Memory B cell (primary cell): ENCODE data around the gene LCN10.
"Not testable (repeated sequence)": the region's sequence is repeated elsewhere in the genome, so short reads cannot be mapped to it uniquely, and the experiment has no call there.

Source experiments
- ATAC-seq: fragments of 150-1000 bp; cut with Tn5 transposase; 2 replicates; pipeline ENCODE4 v1.10.0; 2021; ENCODE audit warnings: low read depth, mild to moderate bottlenecking, moderate library complexity
- DNase-seq, 2 donors: peaks; one replicate each; pipeline ENCODE4 v3.0.0; 2022; ENCODE audit warnings: low spot score in 2 of 2
- H3K27ac Mint-ChIP-seq: one replicate; pipeline ENCODE4 v1.8.0; 2022; ENCODE audit warnings: mild to moderate bottlenecking, moderate library complexity, mixed read lengths
- H3K27me3 Mint-ChIP-seq: one replicate; pipeline ENCODE4 v1.8.0; 2022; ENCODE audit warnings: mixed read lengths
- H3K36me3 Mint-ChIP-seq: one replicate; pipeline ENCODE4 v1.8.0; 2022; ENCODE audit warnings: mild to moderate bottlenecking, mixed read lengths
- H3K4me1 Mint-ChIP-seq: one replicate; pipeline ENCODE4 v1.8.0; 2022; ENCODE audit warnings: mixed read lengths
- H3K4me3 Mint-ChIP-seq: one replicate; pipeline ENCODE4 v1.8.0; 2022; ENCODE audit warnings: mild to moderate bottlenecking, moderate library complexity, mixed read lengths
- H3K9me3 Mint-ChIP-seq: one replicate; pipeline ENCODE4 v1.8.0; 2022; ENCODE audit warnings: mixed read lengths

LCN10 gene

DNA sequence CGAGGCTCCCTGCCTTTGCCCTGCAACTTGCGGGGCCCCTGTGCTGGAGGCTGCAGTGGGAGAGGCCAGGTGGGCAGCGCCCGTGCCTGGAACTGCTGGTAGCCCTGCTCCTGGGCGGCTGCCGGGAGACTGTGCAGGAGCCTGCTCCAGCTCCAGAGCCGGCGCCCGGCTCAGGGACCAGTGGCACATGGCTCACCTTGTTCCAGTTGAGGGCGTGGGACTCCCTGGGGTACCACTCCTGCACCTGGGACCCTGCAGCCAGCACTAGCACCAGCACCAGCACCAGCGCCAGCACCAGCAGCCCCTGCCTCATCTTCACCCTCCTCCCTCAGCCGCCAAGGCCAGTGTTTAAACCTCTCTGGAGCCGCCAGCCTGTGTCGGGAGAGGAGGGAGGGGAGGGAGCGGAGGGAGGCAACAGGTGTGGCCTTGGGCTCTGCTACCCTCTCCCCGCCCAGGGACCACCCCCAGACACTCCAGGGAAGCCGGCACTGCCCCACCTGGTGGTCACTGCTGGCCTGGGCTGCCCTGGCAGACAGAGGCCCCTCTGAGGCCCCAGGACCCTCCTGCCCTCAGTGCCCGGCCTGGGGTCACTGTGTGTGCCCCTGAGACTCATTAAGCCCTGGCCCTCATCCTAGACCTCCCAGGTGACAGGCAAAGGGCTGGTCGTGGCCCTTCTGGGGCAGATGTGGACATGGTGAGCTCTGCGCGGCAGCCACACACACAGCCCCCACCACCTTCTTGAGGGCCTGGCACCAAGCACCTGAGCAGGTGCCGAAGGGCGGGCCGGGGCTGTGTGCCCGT is at the start of gene LCN10:
LCN10 (minus strand) TSS at position 350 of the 801 bp plus-strand sequence; CDS start at position 313, 37 bp downstream.
- Mint-ChIP-seq H3K36me3 (peaks cover 14% of the 10 kb centered on the region), H3K9me3 (no peaks in the 10 kb centered on the region), H3K4me3 (peak within 1 kb of the TSS; percentile 92), H3K4me1 (peaks cover 19% of the 10 kb centered on the region), H3K27me3 (no peaks in the 10 kb centered on the region), H3K27ac (peak within 1 kb of the TSS; percentile 79)
- no peak for DNase-seq
- peak; percentile 9 for ATAC-seq

DNA sequence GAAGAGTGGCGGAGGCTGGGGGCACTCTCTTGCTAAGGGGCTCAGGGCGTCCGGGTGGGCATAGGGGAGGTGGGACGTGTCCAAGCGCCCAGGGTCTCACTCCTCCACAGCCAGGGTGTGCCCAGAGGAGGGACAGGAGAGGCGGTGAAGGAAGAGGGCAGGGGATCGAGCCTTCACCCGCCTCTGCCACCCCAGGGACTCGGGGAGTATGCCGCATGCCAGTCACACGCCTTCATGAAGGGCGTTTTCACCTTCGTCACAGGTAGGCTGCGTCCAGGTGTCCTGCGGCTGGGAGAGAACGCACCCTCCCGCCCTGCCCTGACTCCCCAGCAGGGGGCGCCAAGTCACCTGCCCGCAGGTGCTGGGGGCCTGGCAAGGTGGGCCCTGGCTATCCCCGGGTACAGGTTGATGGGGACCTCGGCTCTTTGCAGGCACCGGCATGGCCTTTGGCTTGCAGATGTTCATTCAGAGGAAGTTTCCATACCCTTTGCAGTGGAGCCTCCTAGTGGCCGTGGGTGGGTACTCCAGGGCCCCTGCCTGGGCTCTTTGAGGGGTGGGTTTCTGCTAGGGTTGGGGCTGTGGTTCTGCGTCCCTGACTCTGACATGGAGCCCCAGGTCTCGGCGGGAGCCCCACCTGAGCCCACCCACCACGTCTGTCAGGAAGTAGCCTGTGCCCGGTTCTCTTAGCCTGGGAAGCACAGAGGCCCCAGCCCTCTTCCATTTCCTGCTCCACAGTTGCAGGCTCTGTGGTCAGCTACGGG is 49.0 kb upstream of the LCN10 start:
- H3K4me3 Mint-ChIP-seq = peak overlapping the region; percentile 91
- peaks cover 12% of the 10 kb centered on the region for H3K4me1 Mint-ChIP-seq
- H3K36me3 Mint-ChIP-seq = no peaks in the 10 kb centered on the region
- H3K9me3 Mint-ChIP-seq = no peaks in the 10 kb centered on the region
- H3K27me3 Mint-ChIP-seq = no peaks in the 10 kb centered on the region
- ATAC-seq = peak; percentile 41
- peak; percentile 77 to 78 for DNase-seq
- peak overlapping the region; percentile 98 for H3K27ac Mint-ChIP-seq

DNA sequence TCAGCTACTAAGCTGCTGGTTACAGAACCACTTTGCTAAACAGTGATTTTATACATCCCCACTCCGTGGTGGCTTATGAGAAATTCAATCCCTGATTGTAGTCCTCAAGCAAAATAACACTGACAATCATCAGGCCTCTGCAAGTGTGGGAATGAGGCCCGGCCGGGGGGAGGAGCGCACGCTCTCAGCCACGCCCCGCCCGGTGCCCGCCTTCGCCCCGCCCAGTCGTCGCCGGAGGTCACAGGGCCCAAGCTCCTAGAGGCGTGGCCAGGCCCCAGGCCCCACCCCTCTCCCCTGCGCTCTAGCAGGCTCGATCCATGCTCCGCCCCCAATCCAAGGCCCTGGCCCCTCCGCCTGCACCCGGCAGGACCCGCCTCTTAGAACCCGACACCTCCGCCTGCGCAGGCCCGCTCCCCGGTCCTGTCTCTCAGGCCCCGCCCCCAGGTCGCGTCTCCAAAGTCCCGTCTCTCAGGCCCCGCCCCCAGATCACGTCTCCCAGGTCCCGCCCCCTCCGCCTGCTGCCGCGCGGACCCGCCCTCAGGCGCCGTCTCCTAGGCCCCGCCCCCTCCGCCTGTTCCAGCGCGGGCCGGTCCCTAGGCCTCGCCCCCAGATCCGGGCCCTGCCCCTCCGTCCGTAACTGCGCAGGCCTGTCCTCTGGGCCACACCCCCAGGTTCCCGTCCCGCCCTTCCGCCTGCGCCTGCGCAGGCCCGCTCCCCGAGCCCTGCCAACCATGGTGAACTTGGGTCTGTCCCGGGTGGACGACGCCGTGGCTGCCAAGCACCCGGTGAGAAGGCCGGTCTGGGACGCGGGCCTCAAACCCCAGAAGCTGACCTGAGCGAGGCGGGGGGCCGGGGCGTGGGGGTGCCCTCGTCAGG is 48.1 kb upstream of the LCN10 start, which contains the start of gene TMEM141:
TMEM141 (plus strand) TSS at position 705 of the 876 bp plus-strand sequence; CDS start at position 732, 27 bp downstream.
- H3K27ac Mint-ChIP-seq = peak within 1 kb of the TSS; percentile 98
- H3K36me3 Mint-ChIP-seq = no peaks in the 10 kb centered on the region
- H3K27me3 Mint-ChIP-seq = no peaks in the 10 kb centered on the region
- peak within 1 kb of the TSS; percentile 91 for H3K4me3 Mint-ChIP-seq
- peak; percentile 99 for DNase-seq
- peaks cover 12% of the 10 kb centered on the region for H3K4me1 Mint-ChIP-seq
- peak; percentile 80 for ATAC-seq
- H3K9me3 Mint-ChIP-seq = no peaks in the 10 kb centered on the region

DNA sequence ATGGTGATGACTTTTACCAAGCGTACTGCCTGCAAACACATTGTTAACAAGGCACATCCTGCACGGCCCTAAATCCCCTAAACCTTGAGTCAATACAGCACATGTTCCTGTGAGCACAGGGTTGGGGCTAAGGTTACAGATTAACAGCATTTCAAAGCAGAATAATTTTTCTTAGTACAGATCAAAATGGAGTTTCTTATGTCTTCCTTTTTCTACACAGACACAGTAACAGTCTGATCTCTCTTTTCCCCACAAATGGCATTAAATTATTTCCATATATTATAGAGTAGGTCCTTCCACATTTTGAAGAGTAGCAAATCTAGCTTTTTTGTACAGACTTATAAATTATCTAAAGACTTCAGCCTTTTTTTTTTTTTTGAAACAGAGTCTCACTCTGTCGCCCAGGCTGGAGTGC is 46.8 kb upstream of the LCN10 start:
- DNase-seq = no peak
- no peak overlapping the region for H3K4me3 Mint-ChIP-seq
- H3K4me1 Mint-ChIP-seq = peaks cover 16% of the 10 kb centered on the region
- no peak for ATAC-seq
- no peak overlapping the region for H3K27ac Mint-ChIP-seq
- no peaks in the 10 kb centered on the region for H3K36me3 Mint-ChIP-seq
- no peaks in the 10 kb centered on the region for H3K9me3 Mint-ChIP-seq
- H3K27me3 Mint-ChIP-seq = no peaks in the 10 kb centered on the region

DNA sequence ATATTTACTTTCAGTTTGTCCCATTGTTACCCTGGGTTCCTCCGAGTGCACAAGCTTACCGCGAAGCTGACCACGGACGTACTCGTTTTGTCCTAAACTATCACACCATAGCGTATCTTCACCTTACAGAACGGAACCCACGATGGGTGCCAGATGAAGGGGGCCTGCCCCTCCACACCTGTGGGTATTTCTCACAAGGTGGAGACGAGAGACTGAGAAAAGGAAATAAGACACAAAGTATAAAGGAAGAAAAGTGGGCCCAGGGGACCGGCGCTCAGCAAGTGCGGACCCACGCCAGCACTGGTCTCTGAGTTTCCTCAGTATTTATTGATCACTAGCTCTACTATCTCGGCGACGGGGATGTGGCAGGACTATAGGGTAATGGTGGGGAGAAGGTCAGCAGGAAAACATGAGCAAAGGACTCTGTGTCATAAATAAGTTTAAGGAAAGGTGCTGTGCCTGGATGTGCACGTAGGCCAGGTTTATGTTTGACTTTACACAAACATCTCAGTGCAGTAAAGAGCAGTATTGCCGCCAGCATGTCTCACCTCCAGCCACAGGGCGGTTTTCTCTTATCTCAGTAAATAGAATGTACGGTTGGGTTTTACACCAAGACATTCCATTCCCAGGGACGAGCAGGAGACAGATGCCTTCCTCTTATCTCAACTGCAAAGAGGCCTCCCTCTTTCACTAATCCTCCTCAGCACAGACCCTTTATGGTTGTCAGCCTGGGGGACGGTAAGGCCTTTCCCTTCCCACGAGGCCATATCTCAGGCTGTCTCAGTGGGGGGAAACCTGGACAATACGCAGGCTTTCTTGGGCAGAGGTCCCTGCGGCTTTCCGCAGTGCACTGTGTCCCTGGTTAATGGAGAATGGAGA is 46.1 kb upstream of the LCN10 start:
- H3K4me1 Mint-ChIP-seq = peaks cover 17% of the 10 kb centered on the region
- H3K4me3 Mint-ChIP-seq, DNase-seq, H3K27me3 Mint-ChIP-seq, ATAC-seq, H3K9me3 Mint-ChIP-seq, H3K36me3 Mint-ChIP-seq, H3K27ac Mint-ChIP-seq: not testable (repeated sequence)

DNA sequence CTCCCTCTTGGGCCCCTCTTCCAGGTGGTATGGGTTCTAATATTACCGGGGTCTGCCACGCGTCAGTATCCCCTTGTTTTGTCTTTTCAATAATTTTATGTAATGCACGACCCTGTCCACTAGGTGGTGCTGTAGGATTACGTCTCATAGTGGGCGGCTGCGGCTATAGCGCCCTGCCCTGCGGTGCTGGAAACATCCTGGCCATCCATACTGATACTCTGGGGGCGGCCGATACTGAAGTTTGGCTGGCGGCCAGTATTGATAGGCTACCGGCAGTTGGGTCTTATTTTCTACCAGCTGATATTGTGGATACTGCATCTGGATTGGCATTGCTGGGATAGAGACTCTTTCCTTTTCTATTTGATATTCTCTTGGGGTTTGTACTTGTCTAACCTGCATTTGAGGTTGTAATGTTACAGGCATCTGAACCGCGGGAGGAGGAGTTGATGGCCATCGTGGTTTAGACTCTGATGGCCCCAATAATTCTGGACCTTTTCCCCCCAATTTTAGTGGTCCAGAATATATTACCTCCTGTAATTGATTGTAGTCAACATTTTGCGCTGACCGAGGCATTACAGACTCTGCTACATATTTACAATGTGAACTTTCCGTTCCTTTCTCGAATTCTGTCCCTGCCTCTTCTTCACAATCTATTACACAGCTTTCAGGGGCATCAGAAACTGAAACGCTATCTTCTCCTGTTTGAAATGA is 45.1 kb upstream of the LCN10 start:
- H3K9me3 Mint-ChIP-seq = no peaks in the 10 kb centered on the region

DNA sequence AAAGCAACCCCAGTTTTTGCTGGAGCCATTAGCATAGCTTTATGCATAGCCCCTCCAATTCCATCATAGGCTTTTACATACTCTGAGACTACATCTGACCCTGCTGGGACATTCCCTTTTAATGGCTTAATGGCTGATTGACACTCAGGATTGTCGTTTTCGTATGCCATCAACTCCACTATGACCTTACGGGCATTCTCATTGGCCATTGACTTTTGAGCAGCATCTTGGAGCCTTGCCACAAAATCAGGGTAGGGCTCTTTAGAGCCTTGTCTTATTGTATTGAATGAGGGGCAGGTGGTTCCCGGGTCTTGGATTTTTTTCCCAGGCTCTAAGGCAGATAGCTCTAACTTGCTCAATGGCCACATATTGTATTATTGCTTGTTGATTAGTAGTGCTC is 44.2 kb upstream of the LCN10 start:
- not testable (repeated sequence) for ATAC-seq, H3K9me3 Mint-ChIP-seq, H3K27me3 Mint-ChIP-seq, H3K36me3 Mint-ChIP-seq, H3K4me3 Mint-ChIP-seq, DNase-seq, H3K27ac Mint-ChIP-seq
- H3K4me1 Mint-ChIP-seq = peaks cover 17% of the 10 kb centered on the region

More for the DNA sequence above, 45.1 kb upstream of the LCN10 start:
- Mint-ChIP-seq H3K36me3 (no peaks in the 10 kb centered on the region), H3K27me3 (no peaks in the 10 kb centered on the region), H3K4me1 (peaks cover 17% of the 10 kb centered on the region), H3K27ac (no peak overlapping the region), H3K4me3 (no peak overlapping the region)
- ATAC-seq (no peak), DNase-seq (peak; percentile 70 to 82)

- Mint-ChIP-seq H3K36me3 (no peaks in the 10 kb centered on the region), H3K27me3 (no peaks in the 10 kb centered on the region), H3K27ac (no peak overlapping the region), H3K4me3 (no peak overlapping the region), H3K9me3 (no peaks in the 10 kb centered on the region), H3K4me1 (peaks cover 17% of the 10 kb centered on the region)
- no peak for DNase-seq
- ATAC-seq = no peak
These were observed 43.7 kb upstream of the LCN10 start for GRCh38 chr9:136786451-136786850.

GRCh38 chr9:136785565-136786355 is 43.0 kb upstream of the LCN10 start:
- H3K4me1 Mint-ChIP-seq = peaks cover 13% of the 10 kb centered on the region
- not testable (repeated sequence) for DNase-seq, H3K27ac Mint-ChIP-seq, H3K36me3 Mint-ChIP-seq, H3K27me3 Mint-ChIP-seq, ATAC-seq, H3K9me3 Mint-ChIP-seq, H3K4me3 Mint-ChIP-seq

DNA sequence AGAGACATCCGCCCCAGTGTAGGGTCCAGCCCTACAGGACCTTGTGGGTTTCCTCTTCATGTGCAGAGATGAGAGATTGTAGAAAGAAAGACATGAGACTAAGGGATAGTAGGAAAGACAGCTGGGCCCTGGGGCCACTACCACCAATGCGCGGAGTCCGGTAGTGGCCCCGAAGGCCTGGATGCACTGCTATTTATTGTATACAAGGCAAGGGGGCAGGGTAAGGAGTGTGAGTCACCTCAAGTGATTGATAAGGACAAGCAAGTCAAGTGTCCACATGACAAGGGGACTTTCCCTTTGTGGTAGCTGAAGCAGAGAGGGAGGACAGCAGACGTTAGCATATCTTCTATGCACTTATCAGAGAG is 42.2 kb upstream of the LCN10 start:
- Mint-ChIP-seq H3K27ac (no peak overlapping the region), H3K27me3 (no peaks in the 10 kb centered on the region), H3K36me3 (no peaks in the 10 kb centered on the region), H3K4me1 (peaks cover 13% of the 10 kb centered on the region), H3K9me3 (no peaks in the 10 kb centered on the region), H3K4me3 (no peak overlapping the region)
- ATAC-seq (peak; percentile 55), DNase-seq (no peak)

GRCh38 chr9:136784249-136784996 is 41.7 kb upstream of the LCN10 start:
- Mint-ChIP-seq H3K36me3 (no peaks in the 10 kb centered on the region), H3K4me3 (no peak overlapping the region), H3K9me3 (no peaks in the 10 kb centered on the region), H3K27me3 (no peaks in the 10 kb centered on the region), H3K27ac (no peak overlapping the region), H3K4me1 (peaks cover 13% of the 10 kb centered on the region)
- ATAC-seq = peak; percentile 51
- no peak for DNase-seq
